HFFc6 (cell line): Measurements from ENCODE around the gene POU2F1. TPM values are rescaled to one million over a fixed set of nuclear protein-coding genes. Genes with fewer than 3 reads are reported as not detected.

Experiments
- DNase-seq: peaks from one replicate; pipeline ENCODE4 v3.0.0-alpha.2; 2018
- H3K27ac Mint-ChIP-seq: 2 replicates; pipeline ENCODE4 v1.8.0; 2020; ENCODE audit warnings: mild to moderate bottlenecking, mixed read lengths
- H3K27me3 Mint-ChIP-seq: 2 replicates; pipeline ENCODE4 v1.8.0; 2021; ENCODE audit warnings: mild to moderate bottlenecking, moderate library complexity, mixed read lengths; ENCODE audit not compliant: insufficient read depth
- H3K36me3 Mint-ChIP-seq: 2 replicates; pipeline ENCODE4 v1.8.0; 2021; ENCODE audit warnings: low read depth, mixed read lengths
- H3K4me1 Mint-ChIP-seq: 2 replicates; pipeline ENCODE4 v1.8.0; 2020; ENCODE audit warnings: low read depth, mixed read lengths
- H3K4me3 Mint-ChIP-seq: 2 replicates; pipeline ENCODE4 v1.8.0; 2020; ENCODE audit warnings: mild to moderate bottlenecking, moderate library complexity, mixed read lengths
- H3K9me3 Mint-ChIP-seq: 2 replicates; pipeline ENCODE4 v1.8.0; 2020; ENCODE audit warnings: mild to moderate bottlenecking, mixed read lengths
- CTCF ChIP-seq: fragments of 200-600 bp; sonication (generic); IDR thresholded peaks from 2 replicates; pipeline ENCODE4 v1.5.0; 2021; ENCODE audit warnings: antibody characterized with exemption, mild to moderate bottlenecking
- total RNA-seq, 6 experiments: library from RNA; stranded (reverse); fragmentation: NEBNext Ultra II Directional; extraction: Animal tissue kit (Norgen Biotek cat#: 25700); gene quantifications; 2 replicates in 1 of 6; 3 replicates in 5 of 6; pipeline ENCODE4 v1.2.3, GENCODE V29; 2021

The POU2F1 gene
- total RNA-seq, 6 experiments from 2014 or later: 3.4 to 6.6 (median 4.4) TPM

GRCh38 chr1:167212025-167212424 lies 8.7 kb upstream of the POU2F1 start:
- Mint-ChIP-seq H3K27me3 (peaks cover 34% of the 10 kb centered on the region), H3K27ac (no peak overlapping the region), H3K4me3 (no peak overlapping the region), H3K9me3 (no peaks in the 10 kb centered on the region), H3K36me3 (no peaks in the 10 kb centered on the region), H3K4me1 (no peaks in the 10 kb centered on the region; the same call in 1 of the 2 replicates)
- no peak for TF ChIP-seq CTCF
- DNase-seq: no peak

GRCh38 chr1:167216809-167217208 lies 3.9 kb upstream of the POU2F1 start:
- TF ChIP-seq CTCF: no peak
- peaks cover 18% of the 10 kb centered on the region for H3K27me3 Mint-ChIP-seq

GRCh38 chr1:167219194-167219593 lies 1.5 kb upstream of the POU2F1 start:
- no peak for DNase-seq
- Mint-ChIP-seq H3K27ac (no peak overlapping the region), H3K27me3 (peaks cover 8% of the 10 kb centered on the region; the same call in 1 of the 2 replicates), H3K4me3 (peak overlapping the region; percentile 94), H3K9me3 (no peaks in the 10 kb centered on the region), H3K4me1 (peaks cover 31% of the 10 kb centered on the region), H3K36me3 (no peaks in the 10 kb centered on the region)
- no peak for TF ChIP-seq CTCF

More at GRCh38 chr1:167216809-167217208, 3.9 kb upstream of the POU2F1 start:
- H3K4me1 Mint-ChIP-seq: peaks cover 8% of the 10 kb centered on the region; the same call in 1 of the 2 replicates
- H3K27ac Mint-ChIP-seq: no peak overlapping the region
- H3K36me3 Mint-ChIP-seq: no peaks in the 10 kb centered on the region
- no peaks in the 10 kb centered on the region for H3K9me3 Mint-ChIP-seq
- H3K4me3 Mint-ChIP-seq: no peak overlapping the region
- DNase-seq: no peak

- TF ChIP-seq CTCF: no peak
- Mint-ChIP-seq H3K36me3 (no peaks in the 10 kb centered on the region), H3K4me1 (peaks cover 33% of the 10 kb centered on the region), H3K27ac (peak overlapping the region; percentile 52), H3K4me3 (peak overlapping the region; percentile 94), H3K27me3 (peaks cover 2% of the 10 kb centered on the region; the same call in 1 of the 2 replicates), H3K9me3 (no peaks in the 10 kb centered on the region)
- DNase-seq: peak; percentile 12
These were observed 795 bp upstream of the POU2F1 start for GRCh38 chr1:167219646-167220536.

GRCh38 chr1:167221126-167221737 lies 546 bp downstream of the POU2F1 start:
- Mint-ChIP-seq H3K36me3 (no peaks in the 10 kb centered on the region), H3K27me3 (peaks cover 2% of the 10 kb centered on the region; the same call in 1 of the 2 replicates), H3K9me3 (no peaks in the 10 kb centered on the region), H3K4me3 (peak overlapping the region; percentile 94), H3K27ac (peak overlapping the region; percentile 80; the same call in 1 of the 2 replicates), H3K4me1 (peaks cover 46% of the 10 kb centered on the region)
- no peak for TF ChIP-seq CTCF
- DNase-seq: no peak
